ENCODE measurements around the gene CACNA2D3.

Gene CACNA2D3

DNA sequence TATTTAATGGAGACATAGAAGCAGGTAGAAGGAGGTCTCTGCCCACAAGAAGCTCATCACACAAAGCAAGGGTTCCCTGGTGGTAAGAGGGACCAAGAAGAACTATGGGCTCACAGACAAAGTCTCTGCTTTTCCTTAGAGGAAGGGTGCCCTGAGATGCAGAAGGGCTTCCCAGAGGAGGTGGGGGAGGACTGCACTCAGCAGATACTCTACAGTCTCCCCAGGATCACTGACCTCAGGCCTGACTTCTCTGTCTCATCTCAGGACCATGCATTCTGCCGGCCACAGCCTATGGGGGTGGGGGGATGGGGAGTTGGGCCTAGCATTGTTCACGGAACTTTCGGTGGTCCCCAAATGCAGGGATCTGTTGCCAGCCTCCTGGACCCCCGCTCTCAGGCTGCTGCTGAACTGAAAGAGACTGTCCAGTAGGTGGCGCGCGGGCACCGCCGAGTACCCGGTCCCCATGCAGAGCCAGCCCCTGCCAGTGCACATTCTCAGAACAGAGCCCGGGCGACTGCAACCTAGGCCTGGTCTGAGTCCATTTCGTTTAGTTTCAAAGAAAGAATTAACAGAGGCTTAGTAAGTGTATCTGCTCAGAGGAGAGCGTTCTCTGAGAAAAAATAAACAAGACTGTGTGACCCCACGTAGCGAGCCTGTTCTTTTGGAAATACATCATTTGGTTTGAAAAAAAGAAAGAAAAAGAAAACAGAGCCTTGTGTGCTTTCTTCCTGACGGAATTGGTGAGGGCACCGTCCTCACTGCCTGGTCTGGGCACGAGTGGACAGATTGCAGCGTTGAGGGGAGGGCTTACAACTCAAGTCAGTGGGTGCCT, 731.4 kb downstream of the CACNA2D3 start:
- Histone ChIP-seq H3K27me3 (ENCODE audit: control insufficient read depth, insufficient read depth, low read length) (no peaks in the 10 kb centered on the region), H3K9ac (no peak overlapping the region), H3K4me3 (ENCODE audit: low read depth, low read length) (no peak overlapping the region), H3K4me1 (peaks cover 39% of the 10 kb centered on the region), H3K27ac (no peak overlapping the region), H3K79me2 (no peaks in the 10 kb centered on the region), H3K36me3 (ENCODE audit: control insufficient read depth, insufficient read depth, low read length) (no peaks in the 10 kb centered on the region), H3K4me2 (ENCODE audit: low read length) (no peak overlapping the region), H3K9me3 (ENCODE audit: control insufficient read depth, low read length) (no peaks in the 10 kb centered on the region), H2AFZ (peak overlapping the region; percentile 51)
- TF ChIP-seq, protein P1, sequence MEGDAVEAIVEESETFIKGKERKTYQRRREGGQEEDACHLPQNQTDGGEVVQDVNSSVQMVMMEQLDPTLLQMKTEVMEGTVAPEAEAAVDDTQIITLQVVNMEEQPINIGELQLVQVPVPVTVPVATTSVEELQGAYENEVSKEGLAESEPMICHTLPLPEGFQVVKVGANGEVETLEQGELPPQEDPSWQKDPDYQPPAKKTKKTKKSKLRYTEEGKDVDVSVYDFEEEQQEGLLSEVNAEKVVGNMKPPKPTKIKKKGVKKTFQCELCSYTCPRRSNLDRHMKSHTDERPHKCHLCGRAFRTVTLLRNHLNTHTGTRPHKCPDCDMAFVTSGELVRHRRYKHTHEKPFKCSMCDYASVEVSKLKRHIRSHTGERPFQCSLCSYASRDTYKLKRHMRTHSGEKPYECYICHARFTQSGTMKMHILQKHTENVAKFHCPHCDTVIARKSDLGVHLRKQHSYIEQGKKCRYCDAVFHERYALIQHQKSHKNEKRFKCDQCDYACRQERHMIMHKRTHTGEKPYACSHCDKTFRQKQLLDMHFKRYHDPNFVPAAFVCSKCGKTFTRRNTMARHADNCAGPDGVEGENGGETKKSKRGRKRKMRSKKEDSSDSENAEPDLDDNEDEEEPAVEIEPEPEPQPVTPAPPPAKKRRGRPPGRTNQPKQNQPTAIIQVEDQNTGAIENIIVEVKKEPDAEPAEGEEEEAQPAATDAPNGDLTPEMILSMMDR (IDR thresholded peaks at IDR 0.05) = peak; percentile 91

DNA sequence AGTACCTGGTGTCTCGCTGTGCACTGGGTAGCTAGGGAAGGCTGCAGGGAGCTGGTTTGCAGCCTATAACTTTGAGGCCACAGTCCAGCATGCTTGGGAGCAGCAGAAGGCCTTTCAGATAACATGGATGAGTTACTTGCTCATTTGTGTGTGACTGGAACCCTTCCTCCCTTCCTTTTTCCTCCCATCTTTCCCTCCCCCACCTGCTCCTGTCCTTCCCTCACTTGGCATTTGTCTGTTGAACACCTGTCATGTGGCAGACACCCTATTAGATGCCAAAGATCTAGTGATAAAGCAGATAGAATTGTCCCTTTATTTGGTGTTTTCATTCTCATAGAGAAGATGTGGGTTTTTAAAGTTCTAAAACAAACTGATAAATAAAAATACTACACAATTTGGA, 733.9 kb downstream of the CACNA2D3 start:
- Histone ChIP-seq H3K27me3 (ENCODE audit: control insufficient read depth, insufficient read depth, low read length) (no peaks in the 10 kb centered on the region), H2AFZ (no peak overlapping the region), H3K27ac (peak overlapping the region; percentile 72), H3K9ac (no peak overlapping the region), H3K79me2 (no peaks in the 10 kb centered on the region), H3K4me2 (ENCODE audit: low read length) (no peak overlapping the region), H3K36me3 (ENCODE audit: control insufficient read depth, insufficient read depth, low read length) (no peaks in the 10 kb centered on the region), H3K4me3 (ENCODE audit: low read depth, low read length) (no peak overlapping the region), H3K4me1 (peaks cover 53% of the 10 kb centered on the region), H3K9me3 (ENCODE audit: control insufficient read depth, low read length) (no peaks in the 10 kb centered on the region)
- TF ChIP-seq, protein P1 (IDR thresholded peaks at IDR 0.05) = no peak

DNA sequence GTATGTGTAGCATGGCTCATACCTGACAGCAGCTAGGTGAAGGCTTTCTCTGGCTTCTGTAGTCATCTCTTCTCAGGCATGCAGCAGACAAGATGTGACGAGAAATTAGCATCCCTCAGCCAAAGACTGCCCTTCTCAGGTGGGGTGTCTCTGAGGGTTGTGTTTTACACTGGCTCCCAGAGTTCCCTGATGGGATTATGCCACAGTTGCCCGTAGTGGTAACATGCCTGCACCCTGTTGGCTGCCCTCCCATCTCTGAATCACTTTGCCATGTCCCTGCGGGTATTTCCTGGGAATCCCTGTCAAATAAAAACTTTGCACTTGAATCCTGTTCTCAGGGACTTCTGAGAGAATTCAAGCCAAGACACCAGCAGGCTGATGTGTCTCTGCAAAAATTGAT, 735.0 kb downstream of the CACNA2D3 start:
- TF ChIP-seq, protein P1 (IDR thresholded peaks at IDR 0.05) = no peak
- H3K9me3 ChIP-seq (ENCODE audit: control insufficient read depth, low read length) = no peaks in the 10 kb centered on the region

DNA sequence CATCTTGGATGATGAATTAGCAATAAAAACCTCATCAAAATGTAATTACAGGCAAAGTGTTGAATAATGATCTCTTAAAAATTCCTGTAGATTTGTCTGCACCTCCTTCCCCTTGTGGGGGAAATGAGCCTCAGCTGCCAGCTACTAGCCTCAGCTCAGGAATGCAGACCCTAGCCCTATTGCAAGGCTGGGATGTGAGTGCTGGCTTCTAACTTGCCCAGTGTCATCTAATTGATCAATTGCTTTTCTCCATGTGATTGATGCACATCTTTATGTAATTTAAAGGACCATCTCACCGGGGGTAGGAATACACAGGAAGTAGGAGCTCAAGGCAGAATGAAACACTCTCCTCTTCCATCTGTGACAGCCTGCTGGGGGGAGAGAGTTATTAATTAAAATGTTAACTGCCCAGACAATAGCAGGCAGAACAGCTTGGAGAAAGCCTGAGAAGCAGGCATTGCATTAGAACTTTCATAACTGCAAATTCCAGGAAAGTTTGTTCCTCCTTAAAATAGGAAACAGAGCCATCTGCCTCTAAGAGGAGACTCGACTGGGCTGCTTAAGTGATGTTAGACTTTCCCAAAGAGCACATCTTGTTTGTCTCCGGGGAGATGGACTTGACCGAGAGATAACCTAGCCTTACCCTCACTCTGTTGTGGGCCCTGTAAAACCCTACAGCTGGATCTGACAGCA, 735.9 kb downstream of the CACNA2D3 start:
- Histone ChIP-seq H3K9me3 (ENCODE audit: control insufficient read depth, low read length) (no peaks in the 10 kb centered on the region), H3K4me1 (peaks cover 69% of the 10 kb centered on the region), H3K4me3 (ENCODE audit: low read depth, low read length) (no peak overlapping the region), H3K79me2 (no peaks in the 10 kb centered on the region), H3K27me3 (ENCODE audit: control insufficient read depth, insufficient read depth, low read length) (no peaks in the 10 kb centered on the region), H3K9ac (no peak overlapping the region), H3K27ac (peak overlapping the region; percentile 72), H3K36me3 (ENCODE audit: control insufficient read depth, insufficient read depth, low read length) (no peaks in the 10 kb centered on the region), H3K4me2 (ENCODE audit: low read length) (no peak overlapping the region), H2AFZ (no peak overlapping the region)
- TF ChIP-seq, protein P1 (IDR thresholded peaks at IDR 0.05) = no peak

More for the DNA sequence above, 735.0 kb downstream of the CACNA2D3 start:
- no peaks in the 10 kb centered on the region for H3K27me3 ChIP-seq (ENCODE audit: control insufficient read depth, insufficient read depth, low read length)
- no peaks in the 10 kb centered on the region for H3K79me2 ChIP-seq
- peak overlapping the region; percentile 72 for H3K27ac ChIP-seq
- no peak overlapping the region for H3K9ac ChIP-seq
- H3K4me1 ChIP-seq = peaks cover 61% of the 10 kb centered on the region
- H3K36me3 ChIP-seq (ENCODE audit: control insufficient read depth, insufficient read depth, low read length) = no peaks in the 10 kb centered on the region
- H3K4me3 ChIP-seq (ENCODE audit: low read depth, low read length) = no peak overlapping the region
- no peak overlapping the region for H2AFZ ChIP-seq
- no peak overlapping the region for H3K4me2 ChIP-seq (ENCODE audit: low read length)

Measured in parathyroid adenoma (tissue), 2 donors.